Measurements from ENCODE around the gene STRC.
"Not testable (repeated sequence)": the region's sequence is repeated elsewhere in the genome, so short reads cannot be mapped to it uniquely, and the experiment has no call there.

- not testable (repeated sequence) for TF ChIP-seq CTCF (IDR thresholded peaks at IDR 0.05); EZH2 (IDR thresholded peaks at IDR 0.05; ENCODE audit: borderline replicate concordance, insufficient read depth, low read depth, low read length, poor library complexity, severe bottlenecking)
Observed at GRCh38 chr15:43589778-43590466, 28.7 kb downstream of the STRC start, which contains the start of gene PPIP5K1.
